HS-27A (cell line): Measurements from ENCODE around the gene MOB3A.
"Not testable (repeated sequence)": the region's sequence is repeated elsewhere in the genome, so short reads cannot be mapped to it uniquely, and the experiment has no call there.

Source experiments
- DNase-seq: peaks from one replicate; pipeline ENCODE4 v3.0.0-alpha.2; 2012; ENCODE audit warnings: low read depth, missing footprints

The MOB3A gene

GRCh38 chr19:2096034-2096479, at the start of gene MOB3A:
Gene MOB3A (minus strand): TSS chr19:2096326. CDS start chr19:2078560, 17,766 bp downstream.
- no peak for DNase-seq

DNA sequence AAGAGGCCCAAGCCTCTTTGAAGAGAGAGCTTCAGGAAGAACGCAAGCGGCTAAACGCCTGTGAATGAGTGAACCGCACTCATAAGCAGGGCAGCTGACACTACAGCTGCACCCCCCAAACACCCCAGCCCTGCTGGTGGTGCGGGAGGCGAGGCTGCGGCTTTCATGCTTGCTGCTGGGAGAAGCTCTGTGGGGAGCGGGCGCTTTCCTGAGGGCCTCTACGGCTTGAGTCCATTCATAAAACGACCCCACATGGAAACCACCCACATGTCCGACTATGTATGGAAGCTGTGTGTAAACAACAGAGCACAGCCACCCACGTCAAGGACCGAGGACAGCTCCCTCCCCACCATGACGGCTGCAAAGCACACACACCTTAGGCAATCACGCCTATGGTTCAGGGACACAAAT, 49.7 kb upstream of the MOB3A start:
- no peak for DNase-seq

DNA sequence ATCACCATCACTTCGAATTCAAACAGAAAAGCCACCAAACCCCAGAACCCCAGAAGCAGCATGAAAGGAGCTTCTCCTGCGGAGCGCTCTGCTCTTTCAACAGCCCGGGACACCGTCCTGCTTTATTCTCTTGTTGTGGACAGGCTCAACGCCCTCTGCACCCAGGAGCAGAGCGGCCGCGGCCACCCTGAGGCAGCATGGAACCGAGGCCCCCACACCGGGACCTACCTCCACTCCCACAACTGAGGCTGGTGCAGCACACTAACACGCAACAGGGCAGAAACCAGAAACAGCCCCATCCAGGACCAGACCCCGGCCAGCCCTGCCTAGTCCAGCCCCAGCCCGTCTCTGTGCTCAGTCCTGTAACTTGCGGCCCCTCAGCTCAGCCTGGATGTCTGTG, 48.1 kb upstream of the MOB3A start:
- DNase-seq, result no peak

GRCh38 chr19:2142173-2142829, 46.2 kb upstream of the MOB3A start:
- DNase-seq, result no peak

GRCh38 chr19:2140138-2140569, 44.0 kb upstream of the MOB3A start:
- DNase-seq, result no peak

DNA sequence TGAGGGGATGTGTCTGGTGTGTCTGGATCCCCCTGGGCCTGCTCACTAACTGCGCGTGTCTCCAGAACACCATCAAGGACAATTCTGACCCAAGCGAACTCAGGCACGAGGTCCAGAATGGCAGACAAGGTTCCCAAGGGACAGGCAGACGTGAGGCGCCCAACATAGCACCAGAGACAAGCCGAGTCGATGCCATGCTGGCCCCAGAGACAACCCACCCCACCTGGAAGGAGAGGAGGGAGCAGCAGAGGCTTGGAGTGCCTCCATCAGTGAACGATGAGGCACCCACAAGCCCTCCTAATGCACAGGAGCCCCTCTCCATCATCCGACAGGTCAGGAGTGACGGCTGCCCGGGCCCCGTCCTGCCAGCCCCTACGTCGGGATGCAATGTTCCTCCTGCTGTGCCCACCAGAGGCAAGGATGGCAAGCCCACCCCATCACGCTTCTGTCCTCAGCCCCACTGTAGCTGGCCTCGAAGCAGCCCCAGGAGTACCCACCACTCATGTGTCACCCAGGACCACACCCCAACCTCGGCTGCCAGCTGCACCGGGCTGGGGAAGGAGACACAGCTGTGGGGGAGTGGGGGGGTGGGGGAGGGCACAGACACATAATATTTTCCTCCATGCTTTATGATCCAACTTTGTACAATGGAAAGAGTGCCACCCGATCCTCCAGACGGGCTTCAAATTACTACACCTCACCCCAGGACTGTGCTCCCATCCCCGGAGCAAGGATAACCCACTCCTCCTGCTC, 43.4 kb upstream of the MOB3A start:
- no peak for DNase-seq

DNA sequence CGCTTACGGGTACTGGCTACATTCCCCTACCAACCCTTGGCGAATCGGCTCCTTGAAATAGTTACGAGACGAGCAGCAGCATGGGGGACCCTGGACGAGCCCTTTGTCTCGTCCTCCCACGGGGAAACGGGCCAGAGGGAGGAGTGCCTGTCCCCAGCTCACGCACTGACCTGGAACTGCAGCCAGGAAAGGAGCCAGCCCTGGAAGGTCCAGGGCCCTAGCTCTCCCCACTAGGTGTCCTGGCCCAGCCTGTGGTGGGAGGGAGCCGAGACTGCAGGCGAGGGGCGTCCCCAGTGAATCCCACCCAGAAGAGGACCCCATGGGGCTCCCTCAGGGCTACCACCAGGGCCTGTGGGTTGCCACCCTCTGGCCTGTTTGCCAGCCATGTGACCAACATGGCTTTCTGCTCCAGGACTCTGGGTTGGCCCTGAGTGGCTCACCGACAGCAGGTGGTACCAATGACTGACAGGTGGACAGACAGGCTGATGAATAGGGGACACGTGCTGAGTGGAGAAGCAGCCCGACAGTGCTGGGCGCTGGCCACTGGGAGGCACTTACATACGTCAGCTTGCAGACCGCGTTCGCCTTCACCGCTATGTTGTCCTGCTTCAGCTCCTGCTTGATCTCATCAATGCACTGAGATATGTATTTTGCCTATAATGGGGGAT, 42.1 kb upstream of the MOB3A start:
- DNase-seq, result no peak

DNA sequence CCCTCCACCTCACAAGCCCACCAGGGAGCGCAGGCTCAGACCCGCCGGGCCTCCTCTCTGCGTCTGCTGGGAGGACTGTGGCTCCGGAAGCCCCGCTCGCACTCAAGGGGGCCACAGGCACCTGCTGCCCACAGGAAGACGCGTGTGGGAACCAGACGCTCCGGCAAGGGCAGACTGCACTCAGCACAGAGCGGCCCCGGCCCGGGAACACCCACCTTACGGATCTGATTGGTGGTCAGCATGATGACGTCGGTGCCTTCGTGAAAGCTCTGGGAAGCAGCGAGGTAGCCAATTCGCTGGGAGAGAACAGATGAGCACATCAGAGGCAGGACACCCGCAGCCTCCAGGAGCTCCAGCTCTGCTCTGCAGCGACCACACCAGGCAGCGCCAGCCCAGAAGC, 40.7 kb upstream of the MOB3A start:
- no peak for DNase-seq

DNA sequence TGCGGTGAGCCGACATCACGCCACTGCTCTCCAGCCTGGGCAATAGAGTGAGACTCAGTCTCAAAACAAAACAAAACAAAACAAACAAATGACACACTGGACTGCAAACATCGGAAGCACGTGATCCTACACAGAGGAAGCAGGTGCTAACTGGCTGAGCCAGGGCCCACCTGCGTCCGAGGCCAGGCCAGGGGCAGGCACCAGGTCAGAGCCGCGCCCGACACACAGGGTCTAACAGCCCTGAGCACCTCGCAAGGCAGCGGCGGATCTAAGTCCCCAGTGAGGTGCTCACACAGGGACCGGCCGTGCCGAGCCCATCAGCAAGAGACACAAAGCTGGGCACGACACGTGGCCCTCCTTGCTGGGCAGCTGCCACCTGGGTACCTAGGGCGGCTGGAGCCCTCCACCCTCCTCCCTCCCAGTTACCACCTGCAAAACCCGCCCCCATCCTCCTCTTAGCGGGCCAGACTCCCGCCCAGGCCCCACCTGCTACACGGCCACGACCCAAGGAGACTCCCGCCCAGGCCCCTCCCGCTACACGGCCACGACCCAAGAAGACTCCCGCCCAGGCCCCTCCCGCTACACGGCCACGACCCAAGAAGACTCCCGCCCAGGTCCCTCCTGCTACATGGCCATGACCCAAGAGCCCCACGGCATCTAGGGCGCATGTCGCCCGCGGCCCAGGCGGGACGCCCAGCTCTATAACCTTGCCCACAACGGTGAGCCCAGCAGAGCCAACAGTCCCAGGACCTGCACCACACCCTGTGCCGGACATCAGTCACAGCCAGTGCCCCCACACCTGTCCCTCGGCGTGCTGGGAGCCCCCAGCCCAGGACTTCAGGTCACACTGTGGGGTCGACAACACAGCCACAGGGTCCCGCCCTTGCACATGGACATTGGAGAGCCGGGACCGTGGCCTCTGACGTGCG, 39.6 kb upstream of the MOB3A start:
- no peak for DNase-seq

DNA sequence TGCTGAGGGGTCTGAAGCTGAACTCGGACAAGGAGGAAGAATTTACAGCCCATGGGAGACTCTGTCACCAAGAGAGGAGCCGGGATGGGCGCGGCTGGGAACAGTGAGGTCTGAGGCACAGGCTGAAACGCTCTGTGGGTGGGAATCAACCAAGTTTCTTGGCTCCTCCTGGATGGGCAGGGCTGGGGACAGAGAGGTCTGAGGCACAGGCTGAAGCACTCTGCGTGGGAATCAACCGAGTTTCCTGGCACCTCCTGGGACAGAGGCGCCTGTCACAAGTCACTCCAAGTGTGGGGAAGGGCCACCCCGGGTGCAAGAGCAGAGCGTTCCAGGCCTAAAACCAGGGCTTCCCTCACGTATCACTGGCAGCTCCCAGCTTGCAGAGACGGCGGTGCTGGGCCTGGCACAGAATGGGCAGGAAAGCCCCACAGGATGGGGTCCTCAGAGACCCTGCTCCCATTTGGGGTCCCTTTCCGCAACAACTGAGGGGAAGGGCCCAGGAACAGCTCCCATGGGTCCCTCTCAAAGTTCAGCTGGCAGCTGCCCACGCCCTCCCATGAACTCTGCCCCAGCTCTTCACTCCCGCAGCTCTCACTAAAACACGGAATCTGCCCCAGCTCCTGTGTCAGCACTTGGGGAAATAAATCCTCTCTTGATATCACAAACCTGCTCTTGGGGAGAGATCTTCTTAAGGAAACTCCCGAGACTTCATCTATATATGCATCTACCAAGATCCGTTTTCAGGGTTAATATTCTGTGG, 36.8 kb upstream of the MOB3A start:
- no peak for DNase-seq

- no peak for DNase-seq
Observed at GRCh38 chr19:2132191-2132590, 36.1 kb upstream of the MOB3A start.

GRCh38 chr19:2131012-2131975, 35.2 kb upstream of the MOB3A start:
- DNase-seq, result not testable (repeated sequence)

DNA sequence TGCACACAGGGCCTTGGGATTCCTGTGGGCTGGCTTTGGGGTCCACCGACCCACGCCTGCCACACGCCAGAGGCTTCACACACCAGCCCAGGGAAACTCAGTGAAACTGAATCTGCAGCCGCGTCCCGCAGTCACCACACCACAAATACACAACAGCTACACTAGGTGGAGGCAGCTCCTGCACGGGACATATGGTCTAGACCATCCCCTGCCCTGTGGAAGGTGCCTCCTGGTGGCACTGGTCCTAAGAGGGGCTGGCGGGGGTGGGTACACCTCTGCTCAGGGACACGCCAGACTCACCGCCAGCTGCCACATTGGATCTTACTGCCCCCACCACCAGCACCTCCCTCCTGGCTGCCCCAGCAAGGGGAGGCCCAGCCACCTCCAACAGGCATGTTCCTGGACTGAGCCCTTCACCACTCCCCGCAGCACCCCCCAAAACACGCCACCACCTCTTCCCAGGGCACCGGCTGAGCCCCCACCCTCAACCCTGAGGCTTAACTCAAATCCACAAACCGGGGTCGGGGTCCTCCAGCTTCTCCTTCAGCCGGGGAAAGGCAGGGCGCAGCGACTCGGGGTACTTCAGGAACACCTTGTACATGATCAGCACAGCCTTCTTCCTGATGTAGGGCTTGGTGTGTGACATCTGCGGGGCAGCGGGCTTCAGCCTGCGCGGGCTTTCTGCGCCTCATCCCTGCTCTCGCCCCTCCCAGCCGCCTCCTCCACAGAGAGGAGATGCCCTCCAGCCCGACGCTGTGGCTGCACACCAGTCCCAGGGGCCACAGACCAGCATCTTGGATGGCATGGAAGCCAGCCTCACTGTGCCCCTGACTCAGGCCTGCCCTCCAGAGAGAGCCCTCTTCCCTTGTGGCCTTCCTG, 34.0 kb upstream of the MOB3A start:
- no peak for DNase-seq

DNA sequence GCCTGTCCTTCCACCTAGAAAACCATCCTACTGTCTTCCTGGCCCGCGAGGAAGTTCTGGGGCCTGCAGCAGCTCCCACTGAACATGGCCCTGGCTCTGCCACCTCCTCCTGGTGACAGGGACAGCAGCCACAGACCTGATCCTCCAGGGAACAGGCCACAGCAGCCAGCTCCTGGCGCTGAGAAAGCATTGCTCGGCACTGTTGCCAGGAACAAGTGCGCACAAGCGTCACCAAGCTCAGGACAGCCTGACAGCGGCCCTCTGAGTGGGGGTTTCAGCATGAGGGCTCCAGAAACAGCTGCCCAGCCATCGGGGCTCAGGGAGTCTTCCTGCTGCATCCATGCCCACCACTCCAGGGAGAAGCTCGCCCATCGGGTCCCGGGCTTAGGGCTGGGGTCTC, 33.4 kb upstream of the MOB3A start:
- DNase-seq, result no peak

DNA sequence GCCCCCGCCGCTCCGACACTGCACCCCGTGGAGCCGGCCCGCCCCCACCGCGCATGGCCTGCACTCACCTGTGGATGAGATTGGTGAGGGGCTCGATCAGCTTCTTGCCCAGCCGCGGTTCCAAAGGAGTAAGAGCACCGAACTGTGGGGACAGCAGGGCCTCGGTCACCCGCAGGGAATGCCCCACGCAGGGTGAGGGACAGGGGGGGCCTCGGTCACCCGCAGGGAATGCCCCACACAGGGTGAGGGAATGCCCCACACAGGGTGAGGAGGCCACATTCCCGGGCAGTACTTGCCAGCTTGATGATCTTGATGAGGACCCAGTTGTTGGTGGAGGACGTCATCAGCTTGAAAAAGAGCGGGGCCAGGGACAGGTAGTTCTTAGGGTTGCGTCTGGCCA, 32.9 kb upstream of the MOB3A start:
- no peak for DNase-seq

- not testable (repeated sequence) for DNase-seq
Observed at GRCh38 chr19:2128252-2128651, 32.1 kb upstream of the MOB3A start.

- no peak for DNase-seq
Observed at GRCh38 chr19:2127758-2128157, 31.6 kb upstream of the MOB3A start.

DNA sequence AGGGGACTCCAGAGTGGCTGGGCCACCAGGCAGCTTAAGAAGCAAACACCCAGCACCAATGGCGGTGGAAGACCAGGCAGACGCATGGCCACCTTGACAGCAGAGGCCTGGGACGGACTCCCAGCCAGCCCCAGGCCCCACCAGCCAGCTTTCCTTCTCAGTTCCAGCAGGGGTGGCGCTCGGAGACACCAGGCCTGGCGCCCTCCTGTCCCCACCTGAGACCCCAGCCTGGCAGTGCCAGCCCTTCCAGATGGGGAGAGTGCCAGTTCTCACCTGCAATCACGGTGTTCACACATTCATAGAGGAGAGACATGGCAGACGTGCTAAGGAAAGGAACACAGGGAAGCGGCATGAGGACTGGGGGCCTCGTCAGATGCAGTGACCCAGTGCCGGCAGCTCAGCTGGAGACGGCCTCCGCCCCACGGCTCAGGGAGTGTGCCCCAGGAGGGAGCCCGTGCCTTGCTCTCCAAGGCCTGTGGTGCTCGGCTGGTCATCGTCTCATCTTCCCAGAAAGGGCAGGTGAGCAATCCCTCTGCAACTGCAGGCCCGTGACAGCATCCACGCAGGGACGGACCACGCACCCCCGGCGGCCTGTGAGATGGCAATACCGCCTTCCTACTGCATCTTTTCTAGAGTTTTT, 30.9 kb upstream of the MOB3A start:
- no peak for DNase-seq
